AG04450 (cell line): Measurements from ENCODE around the gene ACY1. TPM values are rescaled to one million over a fixed set of nuclear protein-coding genes. Genes with fewer than 3 reads are reported as not detected.

Experiments
- CTCF ChIA-PET: fragments of 300-600, 350-600 bp; formaldehyde crosslinking; extraction: SDS; loops from one replicate; lab custom pipeline; 2022; ENCODE audit warnings: antibody characterized with exemption, inconsistent platforms; lab: Charles Lee
- POLR2A ChIA-PET: fragments of 350-600 bp; formaldehyde crosslinking; extraction: SDS; loops from one replicate; lab custom pipeline; 2021; ENCODE audit warnings: antibody characterized with exemption, inconsistent platforms; lab: Yijun Ruan, JAX
- DNase-seq: peaks from one replicate; pipeline ENCODE4 v3.0.0-alpha.2; 2011; ENCODE audit warnings: low read depth, low spot score
- H3K27ac ChIP-seq: one replicate; pipeline ENCODE4 v1.5.1; 2012; ENCODE audit warnings: low read depth, low read length, control low read depth
- H3K27me3 ChIP-seq: one replicate; pipeline ENCODE4 v1.6.0; 2012; ENCODE audit warnings: low read length; ENCODE audit not compliant: control insufficient read depth, insufficient read depth
- H3K4me3 ChIP-seq: 2 replicates; pipeline ENCODE4 v1.5.1; 2011; ENCODE audit warnings: mild to moderate bottlenecking, low read depth, low read length, control low read depth
- H3K9me3 ChIP-seq: 2 replicates; pipeline ENCODE4 v1.5.1; 2012; ENCODE audit warnings: low read length; ENCODE audit not compliant: control insufficient read depth, insufficient read depth
- CTCF ChIP-seq: IDR thresholded peaks from 2 replicates; pipeline ENCODE4 v1.5.1; 2011; ENCODE audit warnings: low read depth, low read length, control low read depth, inconsistent platforms
- polyA plus RNA-seq: library from polyadenylated mRNA; depleted of rRNA; stranded (reverse); fragments of >200 nt; gene quantifications from 2 replicates; pipeline ENCODE4 v1.2.3, GENCODE V29; 2011

Gene ACY1
- polyA plus RNA-seq, 1 experiment: 20.4 TPM

- Histone ChIP-seq H3K27ac (no peak overlapping the region), H3K9me3 (no peaks in the 10 kb centered on the region; the same call in 1 of the 2 replicates), H3K27me3 (peaks cover 3% of the 10 kb centered on the region), H3K4me3 (no peak overlapping the region)
- ChIA-PET POLR2A (no interaction called here), CTCF (interaction anchor here (1.0 to 2.3 kb wide), 4 partner anchors 9 to 26 kb away, joined by 3 to 6 read pairs (median 4); no protein-coding TSS in a partner anchor)
- peak; percentile 39 for TF ChIP-seq CTCF
- DNase-seq: no peak
Measured at GRCh38 chr3:52014613-52015012, 31.3 kb downstream of the ACY1 start.

- CTCF ChIA-PET: interaction anchor here (0.8 to 2.3 kb wide), 6 partner anchors 10 to 129 kb away, joined by 3 to 6 read pairs (median 4); no protein-coding TSS in a partner anchor
- POLR2A ChIA-PET: no interaction called here
Measured at GRCh38 chr3:52015438-52016228, 32.3 kb downstream of the ACY1 start.

GRCh38 chr3:52017586-52017985, 34.3 kb downstream of the ACY1 start:
- Histone ChIP-seq H3K27ac (no peak overlapping the region), H3K9me3 (no peaks in the 10 kb centered on the region; the same call in 1 of the 2 replicates), H3K27me3 (no peaks in the 10 kb centered on the region), H3K4me3 (no peak overlapping the region)
- TF ChIP-seq CTCF: no peak
- CTCF ChIA-PET: interaction anchor here (1.4 kb wide), 1 partner anchor 14 kb away, joined by 4 read pairs; no protein-coding TSS in a partner anchor
- DNase-seq: no peak
- POLR2A ChIA-PET: no interaction called here

More at GRCh38 chr3:52015438-52016228, 32.3 kb downstream of the ACY1 start:
- Histone ChIP-seq H3K27ac (no peak overlapping the region), H3K4me3 (no peak overlapping the region), H3K27me3 (no peaks in the 10 kb centered on the region), H3K9me3 (no peaks in the 10 kb centered on the region; the same call in 1 of the 2 replicates)
- no peak for DNase-seq
- TF ChIP-seq CTCF: no peak

- no peak for TF ChIP-seq CTCF
- POLR2A ChIA-PET: no interaction called here
- Histone ChIP-seq H3K27me3 (no peaks in the 10 kb centered on the region), H3K9me3 (no peaks in the 10 kb centered on the region; the same call in 1 of the 2 replicates), H3K27ac (no peak overlapping the region), H3K4me3 (no peak overlapping the region)
- DNase-seq: no peak
- CTCF ChIA-PET: no interaction called here
Measured at GRCh38 chr3:52018319-52019000, 35.1 kb downstream of the ACY1 start.
